Measurements from ENCODE around the gene TJP1.
"Not testable (repeated sequence)": the region's sequence is repeated elsewhere in the genome, so short reads cannot be mapped to it uniquely, and the experiment has no call there.

The TJP1 gene

GRCh38 chr15:29657476-29657817 is 164.8 kb downstream of the TJP1 start:
- not testable (repeated sequence) for DNase-seq (ENCODE audit: low spot score)

- no peak for DNase-seq (ENCODE audit: low spot score)
Observed at GRCh38 chr15:29656636-29657475, 165.4 kb downstream of the TJP1 start.

DNA sequence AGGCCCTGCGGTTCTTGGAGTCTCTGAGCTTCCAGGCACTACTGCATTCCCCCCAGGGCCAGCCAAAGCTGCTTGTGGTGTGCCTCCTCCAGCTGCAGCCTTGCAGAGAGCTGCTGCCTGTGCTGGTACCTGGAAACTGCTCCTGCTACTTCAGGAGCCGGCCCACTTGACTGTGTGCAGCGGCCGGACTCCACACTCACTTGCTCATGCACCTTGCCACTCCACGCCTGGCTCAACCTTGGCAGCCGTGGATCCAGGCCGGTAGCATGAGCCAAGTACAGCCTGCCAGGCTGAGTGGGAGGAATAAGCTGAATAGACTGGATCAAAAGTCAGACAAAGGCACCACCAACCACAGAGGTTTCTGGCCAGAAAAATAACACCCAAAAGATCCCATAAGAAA is 169.7 kb downstream of the TJP1 start:
- DNase-seq (ENCODE audit: low spot score): no peak

GRCh38 chr15:29651476-29652233 is 170.6 kb downstream of the TJP1 start:
- no peak for DNase-seq (ENCODE audit: low spot score)

All from COLO829 (cell line).